Measurements from ENCODE around the gene SIPA1L2. TPM values are rescaled to one million over a fixed set of nuclear protein-coding genes. Genes with fewer than 3 reads are reported as not detected.

SIPA1L2 gene, protein sequence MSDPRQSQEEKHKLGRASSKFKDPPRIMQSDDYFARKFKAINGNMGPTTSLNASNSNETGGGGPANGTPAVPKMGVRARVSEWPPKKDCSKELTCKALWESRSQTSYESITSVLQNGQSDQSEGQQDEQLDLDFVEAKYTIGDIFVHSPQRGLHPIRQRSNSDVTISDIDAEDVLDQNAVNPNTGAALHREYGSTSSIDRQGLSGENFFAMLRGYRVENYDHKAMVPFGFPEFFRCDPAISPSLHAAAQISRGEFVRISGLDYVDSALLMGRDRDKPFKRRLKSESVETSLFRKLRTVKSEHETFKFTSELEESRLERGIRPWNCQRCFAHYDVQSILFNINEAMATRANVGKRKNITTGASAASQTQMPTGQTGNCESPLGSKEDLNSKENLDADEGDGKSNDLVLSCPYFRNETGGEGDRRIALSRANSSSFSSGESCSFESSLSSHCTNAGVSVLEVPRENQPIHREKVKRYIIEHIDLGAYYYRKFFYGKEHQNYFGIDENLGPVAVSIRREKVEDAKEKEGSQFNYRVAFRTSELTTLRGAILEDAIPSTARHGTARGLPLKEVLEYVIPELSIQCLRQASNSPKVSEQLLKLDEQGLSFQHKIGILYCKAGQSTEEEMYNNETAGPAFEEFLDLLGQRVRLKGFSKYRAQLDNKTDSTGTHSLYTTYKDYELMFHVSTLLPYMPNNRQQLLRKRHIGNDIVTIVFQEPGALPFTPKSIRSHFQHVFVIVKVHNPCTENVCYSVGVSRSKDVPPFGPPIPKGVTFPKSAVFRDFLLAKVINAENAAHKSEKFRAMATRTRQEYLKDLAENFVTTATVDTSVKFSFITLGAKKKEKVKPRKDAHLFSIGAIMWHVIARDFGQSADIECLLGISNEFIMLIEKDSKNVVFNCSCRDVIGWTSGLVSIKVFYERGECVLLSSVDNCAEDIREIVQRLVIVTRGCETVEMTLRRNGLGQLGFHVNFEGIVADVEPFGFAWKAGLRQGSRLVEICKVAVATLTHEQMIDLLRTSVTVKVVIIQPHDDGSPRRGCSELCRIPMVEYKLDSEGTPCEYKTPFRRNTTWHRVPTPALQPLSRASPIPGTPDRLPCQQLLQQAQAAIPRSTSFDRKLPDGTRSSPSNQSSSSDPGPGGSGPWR (N-terminal part only)
- total RNA-seq (2014; rRNA removed; shearing (Covaris generic)), result 4.4 and 5.9 TPM in 2 replicates
- 0.82 and 1.1 TPM in 2 replicates for polyA plus RNA-seq (2016; fragmentation: Nextera tagmentation; extraction: Ambion mirVana)

DNA sequence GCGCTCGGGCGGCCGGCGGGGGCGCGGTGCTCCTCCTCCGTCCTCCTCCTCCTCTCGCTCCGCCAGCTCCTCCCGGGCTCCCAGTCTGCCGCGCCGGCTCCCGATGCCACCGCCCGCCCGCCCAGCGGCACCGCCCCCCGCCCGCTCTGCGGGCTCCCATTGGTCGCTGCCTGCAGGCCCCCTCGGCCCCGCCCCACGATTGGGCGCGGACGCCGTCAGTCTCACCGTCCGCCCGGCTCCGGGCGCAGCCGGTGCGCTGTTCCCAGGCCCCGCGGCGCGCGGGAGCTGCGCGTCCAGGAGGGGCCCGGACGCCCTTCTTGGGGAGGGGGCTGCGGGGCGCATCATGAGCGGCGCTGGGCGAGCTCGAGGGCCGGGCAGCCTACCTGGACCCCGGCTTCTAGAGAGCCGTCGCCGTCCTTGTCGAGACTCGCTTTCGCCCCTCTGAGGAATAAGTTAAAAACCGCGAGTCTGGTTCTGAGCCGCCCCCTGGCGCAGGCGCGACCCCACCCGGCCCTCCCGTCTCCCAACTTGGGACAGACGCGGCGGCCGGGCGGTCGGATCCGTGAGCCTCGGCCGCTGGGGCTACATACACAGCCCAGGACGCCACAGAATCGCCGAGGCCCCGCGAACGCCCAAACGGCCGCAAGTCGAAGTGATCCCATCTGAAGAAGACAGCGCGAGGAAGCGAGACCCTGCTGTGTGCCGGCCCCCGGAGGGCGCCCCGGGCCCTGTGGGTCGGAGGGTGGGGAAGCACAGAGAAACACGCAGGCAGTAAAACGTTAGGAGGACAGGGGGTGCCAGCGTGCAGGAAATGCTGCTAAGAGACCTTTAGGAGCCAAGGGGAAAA, at the start of gene SIPA1L2:
SIPA1L2 (minus strand) TSS at position 87 of the 847 bp plus-strand sequence. CDS start 114,794 bp downstream, outside the sequence.
- peak; percentile 95 for DNase-seq
- in situ Hi-C loops (cut with MboI), result loop anchor here (10.0 kb wide), 2 partner anchors 325 to 605 kb away; partner anchors contain the start of gene NTPCR
- H2AFZ ChIP-seq, result peak within 1 kb of the TSS; percentile 87

DNA sequence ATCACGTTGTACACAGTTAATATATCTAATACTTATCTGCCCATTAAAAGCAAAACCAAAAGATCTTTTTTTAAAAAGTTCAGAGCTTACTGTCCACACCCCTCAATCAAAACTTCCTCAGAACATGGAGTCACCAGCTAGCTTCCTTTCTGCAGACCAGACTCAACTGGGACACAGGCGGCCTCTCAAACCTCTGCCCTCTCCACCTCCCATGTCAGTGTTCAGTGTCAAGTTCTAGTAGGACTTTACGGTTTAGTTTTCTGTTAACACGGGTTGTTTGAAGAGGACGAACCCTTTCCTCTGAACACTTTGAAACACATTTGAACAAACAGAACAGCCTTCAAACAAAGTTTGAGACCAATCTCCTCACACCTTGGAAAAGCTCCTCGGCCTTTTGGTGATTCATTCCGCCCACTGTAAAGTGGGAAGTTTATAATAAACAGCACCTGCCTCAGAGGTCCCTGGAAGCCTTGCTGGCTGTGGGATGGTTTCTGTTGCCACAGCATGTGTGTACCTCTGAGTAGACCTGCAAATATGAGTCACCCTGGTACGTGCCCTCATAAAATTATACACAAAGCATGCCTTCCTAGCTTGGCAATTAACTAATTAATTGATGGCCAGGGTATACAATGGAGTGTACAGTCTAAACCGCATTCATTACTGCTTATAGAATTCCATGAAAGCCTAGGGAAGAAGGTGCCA, 48.4 kb upstream of the SIPA1L2 start:
- no peaks in the 10 kb centered on the region for H3K79me2 ChIP-seq (ENCODE audit: insufficient read depth)
- no peak overlapping the region for H3K4me3 ChIP-seq
- no peaks in the 10 kb centered on the region for H3K36me3 ChIP-seq (ENCODE audit: low read depth)
- DNase-seq, result no peak
- no peaks in the 10 kb centered on the region for H3K27me3 ChIP-seq (replicated peaks; ENCODE audit: insufficient read depth)
- H2AFZ ChIP-seq, result no peak overlapping the region
- no peaks in the 10 kb centered on the region for H3K9me2 ChIP-seq (ENCODE audit: insufficient read depth)
- no peaks in the 10 kb centered on the region for H3K9me3 ChIP-seq (ENCODE audit: low read depth)
- H3K4me2 ChIP-seq (ENCODE audit: unreplicated experiment), result no peak overlapping the region
- no peak for TF ChIP-seq EZH2phosphoT487 (IDR thresholded peaks at IDR 0.05; ENCODE audit: insufficient read depth, low read depth)
- no peak for TF ChIP-seq EZH2 (IDR thresholded peaks at IDR 0.05; ENCODE audit: insufficient read depth, poor library complexity, severe bottlenecking)
- H3F3A ChIP-seq (ENCODE audit: insufficient read depth), result no peaks in the 10 kb centered on the region
- 71 to 75% methylated on average over 9 of the region's 9 CpGs for WGBS, 2 experiments (ENCODE audit: low coverage in 1 of 2, low lambda C conversion rate in 2 of 2, missing lambda C conversion rate in 2 of 2)
- in situ Hi-C loops (cut with MboI), result no loop called here
- no peak overlapping the region for H3K27ac ChIP-seq
- no peaks in the 10 kb centered on the region for H3K4me1 ChIP-seq (ENCODE audit: insufficient read depth)
- no peaks in the 10 kb centered on the region for H4K20me1 ChIP-seq (ENCODE audit: insufficient read depth)
- no peak overlapping the region for H3K9ac ChIP-seq

More for the DNA sequence above, at the start of gene SIPA1L2:
- Histone ChIP-seq H3K4me3 (peak within 1 kb of the TSS; percentile 86), H3K4me1 (ENCODE audit: insufficient read depth) (peaks cover 13% of the 10 kb centered on the region), H3K79me2 (ENCODE audit: insufficient read depth) (no peaks in the 10 kb centered on the region), H3K9me2 (ENCODE audit: insufficient read depth) (no peaks in the 10 kb centered on the region), H3F3A (ENCODE audit: insufficient read depth) (peaks cover 21% of the 10 kb centered on the region; the same call in 1 of the 2 replicates), H3K9ac (peak within 1 kb of the TSS; percentile 75), H3K36me3 (ENCODE audit: low read depth) (no peaks in the 10 kb centered on the region), H4K20me1 (ENCODE audit: insufficient read depth) (no peaks in the 10 kb centered on the region), H3K4me2 (ENCODE audit: unreplicated experiment) (peak within 1 kb of the TSS; percentile 90), H3K27ac (peak within 1 kb of the TSS; percentile 41), H3K9me3 (ENCODE audit: low read depth) (no peaks in the 10 kb centered on the region), H3K27me3 (replicated peaks; ENCODE audit: insufficient read depth) (no peaks in the 10 kb centered on the region)
- 0 to 1% methylated on average over 59 to 66 of the region's 98 CpGs for WGBS, 2 experiments (ENCODE audit: low coverage in 1 of 2, low lambda C conversion rate in 2 of 2, missing lambda C conversion rate in 2 of 2)
- TF ChIP-seq EZH2 (IDR thresholded peaks at IDR 0.05; ENCODE audit: insufficient read depth, poor library complexity, severe bottlenecking) (no peak), EZH2phosphoT487 (IDR thresholded peaks at IDR 0.05; ENCODE audit: insufficient read depth, low read depth) (no peak)

DNA sequence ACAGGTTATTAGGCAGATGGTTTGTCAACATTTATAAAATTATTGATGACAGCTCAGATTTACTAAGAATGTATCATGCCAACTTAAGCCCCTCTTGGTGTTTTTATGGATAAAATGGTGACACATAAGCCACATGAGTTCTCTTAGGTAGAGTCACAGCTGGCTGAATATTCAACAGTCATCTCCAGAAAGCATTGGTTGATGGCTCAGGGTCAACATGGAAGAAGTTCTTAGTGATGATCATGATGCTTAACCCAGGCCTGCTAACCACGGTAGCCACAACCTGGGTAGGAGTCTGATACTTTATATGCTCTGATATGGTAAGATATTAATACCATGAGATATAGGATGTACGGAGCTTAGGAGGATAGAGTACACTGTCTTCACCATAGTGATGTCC, 46.4 kb upstream of the SIPA1L2 start:
- WGBS, 2 experiments (ENCODE audit: low coverage in 1 of 2, low lambda C conversion rate in 2 of 2, missing lambda C conversion rate in 2 of 2), result 70 to 73% methylated on average over 2 of the region's 2 CpGs
- Histone ChIP-seq H3K9me2 (ENCODE audit: insufficient read depth) (no peaks in the 10 kb centered on the region), H3K27ac (no peak overlapping the region), H3K36me3 (ENCODE audit: low read depth) (no peaks in the 10 kb centered on the region), H3K79me2 (ENCODE audit: insufficient read depth) (no peaks in the 10 kb centered on the region), H3K27me3 (replicated peaks; ENCODE audit: insufficient read depth) (no peaks in the 10 kb centered on the region), H3K4me2 (ENCODE audit: unreplicated experiment) (no peak overlapping the region), H4K20me1 (ENCODE audit: insufficient read depth) (no peaks in the 10 kb centered on the region), H3K4me3 (no peak overlapping the region), H3K9me3 (ENCODE audit: low read depth) (no peaks in the 10 kb centered on the region), H3K9ac (no peak overlapping the region), H2AFZ (no peak overlapping the region), H3K4me1 (ENCODE audit: insufficient read depth) (no peaks in the 10 kb centered on the region), H3F3A (ENCODE audit: insufficient read depth) (no peaks in the 10 kb centered on the region)
- in situ Hi-C loops (cut with MboI), result no loop called here
- TF ChIP-seq EZH2 (IDR thresholded peaks at IDR 0.05; ENCODE audit: insufficient read depth, poor library complexity, severe bottlenecking), result no peak
- TF ChIP-seq EZH2phosphoT487 (IDR thresholded peaks at IDR 0.05; ENCODE audit: insufficient read depth, low read depth), result no peak
- no peak for DNase-seq

Data from GM23248 (cell line).